LNCaP clone FGC (cell line): Measurements from ENCODE around the gene TSPO2.
"Not testable (repeated sequence)": the region's sequence is repeated elsewhere in the genome, so short reads cannot be mapped to it uniquely, and the experiment has no call there.

ENCODE experiments used
- DNase-seq: peaks from one replicate; pipeline ENCODE4 v3.0.0-alpha.2; 2011; ENCODE audit warnings: low read depth
- H3K4me3 ChIP-seq: 2 replicates; pipeline ENCODE4 v1.5.1; 2011; ENCODE audit warnings: mild to moderate bottlenecking, low read depth, low read length, control low read depth
- CTCF ChIP-seq: IDR thresholded peaks from 2 replicates; pipeline ENCODE4 v1.5.1; 2012; ENCODE audit warnings: mild to moderate bottlenecking; ENCODE audit not compliant: control insufficient read depth, insufficient read depth; ENCODE audit errors: extremely low read depth

TSPO2 gene

GRCh38 chr6:41000248-41000647 lies 42.0 kb upstream of the TSPO2 start:
- DNase-seq, result no peak
- H3K4me3 ChIP-seq, result no peak overlapping the region
- TF ChIP-seq CTCF, result no peak

DNA sequence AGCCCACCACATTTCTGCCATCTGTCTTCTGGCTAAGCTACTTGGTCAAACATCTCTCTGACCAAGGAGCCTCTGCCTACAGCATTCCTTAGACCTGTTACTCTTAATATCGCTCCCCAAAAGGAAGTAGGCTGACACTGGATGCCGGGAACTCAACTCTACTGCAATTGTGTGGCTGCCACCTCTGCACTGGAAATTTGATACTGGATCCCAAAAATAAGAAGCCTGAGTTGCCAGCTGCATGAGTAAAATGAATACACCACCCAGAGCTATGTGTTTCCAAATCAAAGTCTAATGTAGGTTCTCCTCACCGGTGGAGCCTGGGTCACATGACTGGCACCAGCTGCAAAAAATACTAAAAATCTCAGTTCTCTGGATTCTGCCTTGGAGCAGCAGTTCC lies 40.1 kb upstream of the TSPO2 start:
- no peak for TF ChIP-seq CTCF
- H3K4me3 ChIP-seq, result no peak overlapping the region
- no peak for DNase-seq

DNA sequence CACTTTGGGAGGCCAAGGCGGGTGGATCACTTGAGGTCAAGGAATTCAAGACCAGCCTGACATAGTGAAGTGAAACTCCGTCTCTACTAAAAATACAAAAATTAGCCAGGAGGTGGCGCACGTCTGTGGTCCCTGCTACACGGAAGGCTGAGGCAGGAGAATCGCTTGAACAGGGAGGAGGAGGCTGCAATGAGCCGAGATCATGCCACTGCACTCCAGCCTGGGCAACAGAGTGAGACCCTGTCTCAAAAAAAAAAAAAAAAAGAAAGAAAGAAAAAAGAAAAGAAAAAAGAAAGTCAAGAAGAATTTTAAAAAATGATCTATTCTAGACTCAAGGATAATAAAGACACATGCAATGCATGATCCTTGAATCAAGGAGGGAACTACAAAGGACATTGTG lies 36.0 kb upstream of the TSPO2 start:
- peak; percentile 49 for TF ChIP-seq CTCF

DNA sequence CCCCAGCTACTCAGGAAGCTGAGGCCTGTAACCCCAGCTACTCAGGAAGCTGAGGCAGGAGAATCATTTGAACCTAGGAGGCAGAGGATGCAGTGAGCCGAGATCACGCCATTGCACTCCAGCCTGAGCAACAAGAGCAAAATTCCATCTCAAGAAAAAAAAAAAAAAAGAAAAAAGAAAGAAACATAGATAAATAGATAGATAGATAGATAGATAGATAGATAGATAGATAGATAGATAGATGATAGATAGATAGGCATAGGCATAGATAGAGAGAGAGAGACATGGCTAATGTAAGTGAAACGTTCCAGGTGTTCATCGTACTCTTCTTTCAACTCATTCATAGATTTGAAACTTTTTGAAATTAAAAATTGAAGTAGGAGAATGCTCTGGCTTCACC lies 35.3 kb upstream of the TSPO2 start:
- DNase-seq, H3K4me3 ChIP-seq: not testable (repeated sequence)

More for the DNA sequence above, 36.0 kb upstream of the TSPO2 start:
- not testable (repeated sequence) for DNase-seq, H3K4me3 ChIP-seq

DNA sequence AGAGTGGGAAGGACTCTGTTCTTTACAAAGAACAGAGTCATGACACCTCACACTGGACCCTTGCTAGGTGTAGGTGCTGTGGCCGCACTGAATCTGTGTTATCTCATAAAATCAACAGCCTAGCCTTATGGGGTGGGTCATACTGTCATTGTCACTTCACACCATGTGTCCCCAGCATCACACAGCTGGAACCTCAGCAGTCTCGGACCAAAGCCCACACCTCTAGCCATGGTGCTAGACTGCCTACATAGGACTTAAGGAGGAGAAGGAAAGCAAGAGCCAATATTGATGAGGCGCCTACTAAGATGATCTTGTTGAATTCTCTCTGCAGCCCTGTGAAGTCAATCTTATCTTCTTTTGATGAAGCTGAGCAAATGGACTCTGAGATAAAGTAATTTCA lies 34.3 kb upstream of the TSPO2 start:
- TF ChIP-seq CTCF, result no peak

DNA sequence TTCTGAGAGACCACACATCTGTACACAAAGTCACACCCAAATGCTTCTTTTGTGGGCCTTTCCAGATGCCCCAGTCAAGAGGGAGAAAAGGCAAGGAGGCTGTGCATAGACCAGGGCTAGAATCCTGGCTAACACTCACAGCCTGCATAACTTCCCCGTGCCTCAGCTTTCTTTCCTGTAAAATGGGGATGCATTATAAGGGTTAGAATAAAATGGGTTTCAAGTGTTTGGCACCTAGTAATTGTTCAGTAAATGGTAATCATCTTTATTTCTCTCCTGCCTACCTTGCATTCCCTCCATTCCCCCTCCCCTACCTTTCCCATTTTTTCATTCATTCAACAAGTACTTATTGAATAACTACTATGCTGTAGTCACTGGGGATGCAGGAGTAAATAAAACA lies 32.6 kb upstream of the TSPO2 start:
- DNase-seq, result no peak
- no peak overlapping the region for H3K4me3 ChIP-seq
- TF ChIP-seq CTCF, result no peak

More for the DNA sequence above, 34.3 kb upstream of the TSPO2 start:
- DNase-seq, result no peak
- H3K4me3 ChIP-seq, result no peak overlapping the region

DNA sequence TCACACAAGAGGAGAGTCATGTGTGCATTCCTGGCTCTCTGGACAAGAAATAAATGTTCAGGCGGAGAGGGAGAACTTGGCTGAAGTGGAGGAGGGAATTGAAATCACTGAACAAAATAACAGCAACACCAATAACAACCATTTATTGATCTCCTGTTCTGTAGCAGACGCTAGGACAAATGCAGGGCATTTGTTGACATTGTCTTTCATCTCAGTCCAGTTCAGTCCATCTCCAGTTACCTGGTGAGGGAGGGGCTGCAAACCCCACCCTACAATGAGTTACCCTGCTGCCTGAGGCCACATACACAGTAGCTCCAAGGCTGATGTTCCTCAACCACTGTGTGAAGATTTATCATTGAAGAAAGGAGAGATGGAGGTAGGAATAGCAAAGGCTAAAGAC lies 30.6 kb upstream of the TSPO2 start:
- H3K4me3 ChIP-seq, result no peak overlapping the region
- DNase-seq, result no peak
- no peak for TF ChIP-seq CTCF
